HEK293 (cell line): ENCODE measurements around the gene COL5A3.

Experiments
- CTCF ChIA-PET: fragments of 350-600 bp; formaldehyde crosslinking; extraction: SDS; loops from one replicate; lab custom pipeline; 2021; ENCODE audit warnings: antibody characterized with exemption; lab: Yijun Ruan, JAX
- POLR2A ChIA-PET: fragments of 300-600 bp; formaldehyde crosslinking; extraction: SDS; loops from one replicate; lab custom pipeline; 2020; ENCODE audit warnings: antibody characterized with exemption, inconsistent platforms; lab: Yijun Ruan, JAX
- H3K27ac ChIP-seq: fragments of 200-500 bp; sonication (Bioruptor generic); 2 replicates; pipeline ENCODE4 v1.5.1; 2014; ENCODE audit warnings: low read depth, low read length, control low read depth, inconsistent platforms; ENCODE audit errors: extremely low read depth
- H3K36me3 ChIP-seq, 2 experiments: fragments of 200-500 bp in 1 of 2; sonication (Bioruptor generic) in 1 of 2; 1 replicate in 1 of 2; 2 replicates in 1 of 2; pipeline ENCODE4 v1.5.1; 2014 to 2017; ENCODE audit warnings: inconsistent platforms in 2 of 2, low read length in 2 of 2; ENCODE audit not compliant: control insufficient read depth in 2 of 2, insufficient read depth in 1 of 2
- H3K4me1 ChIP-seq: fragments of 200-500 bp; sonication (Bioruptor generic); 2 replicates; pipeline ENCODE4 v1.5.1; 2014; ENCODE audit warnings: mild to moderate bottlenecking, low read length, inconsistent platforms; ENCODE audit not compliant: control insufficient read depth, insufficient read depth
- H3K4me3 ChIP-seq: 2 replicates; pipeline ENCODE4 v1.5.1; 2011; ENCODE audit warnings: low read depth, mild to moderate bottlenecking, control low read depth, low read length, moderate library complexity
- H3K9me3 ChIP-seq: fragments of 200-500 bp; sonication (Bioruptor generic); 2 replicates; pipeline ENCODE4 v1.5.1; 2014; ENCODE audit warnings: low read depth, low read length, inconsistent platforms; ENCODE audit not compliant: control insufficient read depth, insufficient read depth
- GFI1B ChIP-seq: fragments of 450-650 bp; formaldehyde crosslinking; IDR thresholded peaks from 2 replicates; pipeline ENCODE4 v1.5.1; 2016; ENCODE audit warnings: missing biosample characterization, missing genetic modification characterization
- HIC1 ChIP-seq: fragments of 450-650 bp; formaldehyde crosslinking; IDR thresholded peaks from 2 replicates; pipeline ENCODE4 v1.5.1; 2016; ENCODE audit warnings: missing biosample characterization, missing genetic modification characterization
- PRDM4 ChIP-seq: fragments of 450-650 bp; formaldehyde crosslinking; IDR thresholded peaks from 2 replicates; pipeline ENCODE4 v1.5.1; 2017; ENCODE audit warnings: missing biosample characterization, missing genetic modification characterization
- SP3 ChIP-seq: fragments of 450-650 bp; formaldehyde crosslinking; IDR thresholded peaks from 2 replicates; pipeline ENCODE4 v1.5.1; 2016; ENCODE audit warnings: missing biosample characterization, missing genetic modification characterization
- ZBTB17 ChIP-seq: fragments of 450-650 bp; formaldehyde crosslinking; IDR thresholded peaks from 2 replicates; pipeline ENCODE4 v1.5.1; 2016; ENCODE audit warnings: missing biosample characterization, missing genetic modification characterization
- ZBTB8A ChIP-seq: fragments of 450-650 bp; formaldehyde crosslinking; IDR thresholded peaks from 2 replicates; pipeline ENCODE4 v1.5.1; 2016; ENCODE audit warnings: missing biosample characterization, missing genetic modification characterization
- ZFP37 ChIP-seq: fragments of 450-650 bp; formaldehyde crosslinking; IDR thresholded peaks from 2 replicates; pipeline ENCODE4 v1.5.1; 2016; ENCODE audit warnings: missing biosample characterization, missing genetic modification characterization
- ZNF146 ChIP-seq: fragments of 450-650 bp; formaldehyde crosslinking; IDR thresholded peaks from 2 replicates; pipeline ENCODE4 v1.5.1; 2016; ENCODE audit warnings: missing biosample characterization, missing genetic modification characterization
- ZNF292 ChIP-seq: fragments of 450-650 bp; formaldehyde crosslinking; IDR thresholded peaks from 2 replicates; pipeline ENCODE4 v1.5.1; 2016; ENCODE audit warnings: low read depth, missing biosample characterization, missing genetic modification characterization, borderline replicate concordance
- ZNF366 ChIP-seq: fragments of 450-650 bp; formaldehyde crosslinking; conservative IDR thresholded peaks from 2 replicates; pipeline ENCODE4 v1.5.1; 2016; ENCODE audit warnings: missing biosample characterization, missing genetic modification characterization
- ZNF37A ChIP-seq: fragments of 450-650 bp; IDR thresholded peaks from 2 replicates; pipeline ENCODE4 v1.5.1; 2018; ENCODE audit warnings: missing biosample characterization, missing genetic modification characterization
- ZNF518A ChIP-seq: fragments of 450-650 bp; formaldehyde crosslinking; conservative IDR thresholded peaks from 2 replicates; pipeline ENCODE4 v1.5.1; 2016; ENCODE audit warnings: low read depth, missing biosample characterization, missing genetic modification characterization
- ZNF585B ChIP-seq: fragments of 450-650 bp; formaldehyde crosslinking; IDR thresholded peaks from 2 replicates; pipeline ENCODE4 v1.5.1; 2016; ENCODE audit warnings: missing biosample characterization, missing genetic modification characterization
- ZNF626 ChIP-seq: fragments of 450-650 bp; sonication (Bioruptor Pico); formaldehyde crosslinking; IDR thresholded peaks from 2 replicates; pipeline ENCODE4 v1.5.1; 2018; ENCODE audit warnings: missing biosample characterization, missing genetic modification characterization, inconsistent platforms
- ZNF664 ChIP-seq: fragments of 450-650 bp; formaldehyde crosslinking; IDR thresholded peaks from 2 replicates; pipeline ENCODE4 v1.5.1; 2016; ENCODE audit warnings: missing biosample characterization, missing genetic modification characterization

Gene COL5A3

GRCh38 chr19:9966024-9966423 lies 44.3 kb downstream of the COL5A3 start:
- H3K27ac ChIP-seq = no peak overlapping the region
- no peak overlapping the region for H3K4me3 ChIP-seq
- TF ChIP-seq ZNF292 (no peak), SP3 (tag by site-specific recombination) (no peak), PRDM4 (no peak), HIC1 (tag by site-specific recombination) (no peak), ZNF518A (no peak), ZNF585B (tag by site-specific recombination) (no peak), ZBTB8A (tag by site-specific recombination) (no peak), GFI1B (tag by site-specific recombination) (no peak), ZNF664 (tag by site-specific recombination) (no peak), ZNF146 (tag by site-specific recombination) (no peak), ZNF366 (tag by site-specific recombination) (no peak)
- no peaks in the 10 kb centered on the region for H3K9me3 ChIP-seq
- CTCF ChIA-PET = no interaction called here
- POLR2A ChIA-PET = no interaction called here
- H3K36me3 ChIP-seq = no peaks in the 10 kb centered on the region
- peaks cover 2% of the 10 kb centered on the region; the same call in 1 of the 2 replicates for H3K4me1 ChIP-seq

- peaks cover under 1% of the 10 kb centered on the region; the same call in 1 of the 2 replicates for H3K4me1 ChIP-seq
- H3K9me3 ChIP-seq = no peaks in the 10 kb centered on the region
- POLR2A ChIA-PET = interaction anchor here (0.5 kb wide), 1 partner anchor 65 kb away, joined by 4 read pairs; no protein-coding TSS in a partner anchor
- CTCF ChIA-PET = no interaction called here
- TF ChIP-seq ZNF585B (tag by site-specific recombination) = no peak
- peak; percentile 12; the same call in 1 of the 2 replicates for TF ChIP-seq ZBTB17 (tag by site-specific recombination)
- TF ChIP-seq ZNF37A (tag by site-specific recombination) = peak; percentile 95
- TF ChIP-seq ZFP37 (tag by site-specific recombination) = no peak
- TF ChIP-seq ZNF626 = no peak
- no peak overlapping the region for H3K4me3 ChIP-seq
- no peaks in the 10 kb centered on the region for H3K36me3 ChIP-seq
- H3K27ac ChIP-seq = no peak overlapping the region
Measured at GRCh38 chr19:9962623-9963290, 47.5 kb downstream of the COL5A3 start.
